ENCODE data around the gene RIMKLB.
"Not testable (repeated sequence)": the region's sequence is repeated elsewhere in the genome, so short reads cannot be mapped to it uniquely, and the experiment has no call there.

GRCh38 chr12:8820676-8821407, 123.1 kb downstream of the RIMKLB start:
- TF ChIP-seq CTCF, POLR2A (IDR thresholded peaks at IDR 0.05): not testable (repeated sequence)

All from testis (tissue), 2 donors.